Pancreas (tissue), 10 donors: Measurements from ENCODE around the gene ENTR1. TPM values are rescaled to one million over a fixed set of nuclear protein-coding genes. Genes with fewer than 3 reads are reported as not detected.

Source experiments
- ATAC-seq, 4 donors: fragments of 200-7000 bp; cut with Tn5 transposase; one replicate each; pipeline versions ENCODE4 v1.8.0 to v1.9.1; 2020; ENCODE audit warnings: mild to moderate bottlenecking in 4 of 4, moderate library complexity in 4 of 4
- DNase-seq, 6 donors: peaks; one replicate each; pipeline ENCODE4 v3.0.0-alpha.2; 2020
- FAIRE-seq: peaks from 2 replicates; lab custom pipeline; 2012; peaks lifted over from hg19 to GRCh38; lab: Jason Lieb, UNC
- H3K27ac ChIP-seq, 4 donors: fragments of 200-600 bp; sonication (generic); 1 replicate in 3 of 4; 2 replicates in 1 of 4; pipeline versions ENCODE4 v1.5.0 to v1.8.0; 2020
- H3K27me3 ChIP-seq, 4 donors: fragments of 200-600 bp; one replicate each; pipeline ENCODE4 v1.8.0; 2021
- H3K36me3 ChIP-seq, 3 donors: fragments of 200-600 bp; sonication (generic) in 1 of 3; one replicate each; pipeline versions ENCODE4 v1.5.0 to v1.8.0; 2020 to 2021
- H3K4me1 ChIP-seq, 3 donors: fragments of 200-600 bp; one replicate each; pipeline ENCODE4 v1.8.0; 2021
- H3K4me3 ChIP-seq, 4 donors: fragments of 200-600 bp; sonication (generic) in 2 of 4; one replicate each; pipeline versions ENCODE4 v1.5.0 to v1.8.0; 2020 to 2021
- H3K9me3 ChIP-seq, 4 donors: fragments of 200-600 bp; one replicate each; pipeline ENCODE4 v1.8.0; 2021
- CTCF ChIP-seq, 4 donors: fragments of 200-600 bp; sonication (generic) in 3 of 4; IDR thresholded peaks; one replicate each; pipeline versions ENCODE4 v1.5.0 to v1.8.0; 2021; ENCODE audit warnings: antibody characterized with exemption in 4 of 4
- WGBS, 2 donors: extraction: QIAGEN DNeasy Blood & Tissue Kit; methylation state at CpG; one replicate each; pipeline ENCODE4 v1.1.7; 2013; 5-methylcytosine and 5-hydroxymethylcytosine counted together
- intact Hi-C, 3 donors: fragments of 100-400 bp; cut with DNase I; formaldehyde crosslinking; loops; one replicate each; pipeline versions ENCODE4 v1.11.1 to v1.14.2; 2022
- polyA plus RNA-seq, 2 donors: library from polyadenylated mRNA; stranded (reverse); fragments of 200-250 nt; gene quantifications; one replicate each; pipeline ENCODE4 v1.2.3, GENCODE V29; 2013
- total RNA-seq, 6 donors: library from RNA; stranded (reverse); fragmentation: NEBNext Ultra II Directional in 4 of 6; extraction: Animal tissue kit (Norgen Biotek cat#: 25700) in 4 of 6; gene quantifications; one replicate each; pipeline versions ENCODE4 v1.2.1 to v1.2.4, GENCODE V29; 2021 to 2023
- donor health status: healthy with polysubstance abuse.
- donor health status: DM: no; HTN: no; CAD: no; lungs with moderate emphysema.
- donor health status: DM: no; HTN: no; CAD: no.
- donor health status: control.
- donor health status: control.
- donor health status: Bipolar disorder and iron deficiency.
- donor health status: DM: yes; HTN: yes; CAD: no.
- donor health status: DM: no; HTN: no; CAD: no.
- donor health status: DM: no; HTN: no; CAD: no.
- donor health status: DM: yes; HTN: yes; CAD: no.

Gene ENTR1
- total and polyA plus RNA-seq, 8 donors, result 13.8 to 36.6 (median 22.2) TPM

GRCh38 chr9:136357202-136357725, 53.1 kb downstream of the ENTR1 start:
- DNase-seq (no peak), ATAC-seq (no peak), FAIRE-seq (no peak)
- WGBS, 2 donors, result 87 to 94% methylated on average over 22 of the region's 22 CpGs
- no peaks in the 10 kb centered on the region for H3K9me3 ChIP-seq
- no peak for TF ChIP-seq CTCF (IDR thresholded peaks at IDR 0.05)
- no peaks in the 10 kb centered on the region for H3K4me1 ChIP-seq
- no peak overlapping the region for H3K4me3 ChIP-seq
- no peaks in the 10 kb centered on the region for H3K36me3 ChIP-seq
- H3K27ac ChIP-seq, result no peak overlapping the region
- intact Hi-C loops, result no loop called here
- no peaks in the 10 kb centered on the region for H3K27me3 ChIP-seq

GRCh38 chr9:136355616-136356557, 54.5 kb downstream of the ENTR1 start:
- no peak for DNase-seq
- FAIRE-seq, result no peak
- Histone ChIP-seq H3K9me3 (no peaks in the 10 kb centered on the region), H3K27me3 (no peaks in the 10 kb centered on the region), H3K36me3 (no peaks in the 10 kb centered on the region), H3K4me1 (no peaks in the 10 kb centered on the region), H3K4me3 (no peak overlapping the region), H3K27ac (no peak overlapping the region)
- TF ChIP-seq CTCF (IDR thresholded peaks at IDR 0.05), result no peak
- WGBS, 2 donors, result 85 to 89% methylated on average over 44 to 54 of the region's 54 CpGs
- ATAC-seq, result no peak
- intact Hi-C loops, result no loop called here

GRCh38 chr9:136354592-136355085, 55.8 kb downstream of the ENTR1 start:
- DNase-seq (no peak), FAIRE-seq (no peak), ATAC-seq (peak; percentile 9 to 25 (median 14))
- H3K27me3 ChIP-seq, result no peaks in the 10 kb centered on the region
- H3K9me3 ChIP-seq, result no peaks in the 10 kb centered on the region
- no peaks in the 10 kb centered on the region for H3K36me3 ChIP-seq
- no peaks in the 10 kb centered on the region for H3K4me1 ChIP-seq
- intact Hi-C loops, result no loop called here
- H3K27ac ChIP-seq, result no peak overlapping the region
- TF ChIP-seq CTCF (IDR thresholded peaks at IDR 0.05), result no peak
- WGBS, 2 donors, result 49 to 58% methylated on average over 17 of the region's 17 CpGs
- H3K4me3 ChIP-seq, result no peak overlapping the region

GRCh38 chr9:136353757-136354488, 56.5 kb downstream of the ENTR1 start:
- ATAC-seq, result peak in 3 of 4 donors; percentile 1 to 5 (median 4)
- no peak for FAIRE-seq
- intact Hi-C loops, result no loop called here
- no peak overlapping the region for H3K27ac ChIP-seq
- H3K36me3 ChIP-seq, result no peaks in the 10 kb centered on the region
- no peaks in the 10 kb centered on the region for H3K27me3 ChIP-seq
- 71 to 80% methylated on average over 13 of the region's 13 CpGs for WGBS, 2 donors
- no peaks in the 10 kb centered on the region for H3K4me1 ChIP-seq
- TF ChIP-seq CTCF (IDR thresholded peaks at IDR 0.05), result no peak
- H3K4me3 ChIP-seq, result no peak overlapping the region
- DNase-seq, result no peak
- no peaks in the 10 kb centered on the region for H3K9me3 ChIP-seq
